GM18861 (cell line): ENCODE results near the gene UBP1.
"Not testable (repeated sequence)": the region's sequence is repeated elsewhere in the genome, so short reads cannot be mapped to it uniquely, and the experiment has no call there.

ENCODE experiments used
- ATAC-seq: cut with Tn5 transposase; IDR thresholded peaks from one replicate; pipeline ENCODE4 v1.9.1; 2021; ENCODE audit not compliant: unreplicated experiment

The UBP1 gene, protein sequence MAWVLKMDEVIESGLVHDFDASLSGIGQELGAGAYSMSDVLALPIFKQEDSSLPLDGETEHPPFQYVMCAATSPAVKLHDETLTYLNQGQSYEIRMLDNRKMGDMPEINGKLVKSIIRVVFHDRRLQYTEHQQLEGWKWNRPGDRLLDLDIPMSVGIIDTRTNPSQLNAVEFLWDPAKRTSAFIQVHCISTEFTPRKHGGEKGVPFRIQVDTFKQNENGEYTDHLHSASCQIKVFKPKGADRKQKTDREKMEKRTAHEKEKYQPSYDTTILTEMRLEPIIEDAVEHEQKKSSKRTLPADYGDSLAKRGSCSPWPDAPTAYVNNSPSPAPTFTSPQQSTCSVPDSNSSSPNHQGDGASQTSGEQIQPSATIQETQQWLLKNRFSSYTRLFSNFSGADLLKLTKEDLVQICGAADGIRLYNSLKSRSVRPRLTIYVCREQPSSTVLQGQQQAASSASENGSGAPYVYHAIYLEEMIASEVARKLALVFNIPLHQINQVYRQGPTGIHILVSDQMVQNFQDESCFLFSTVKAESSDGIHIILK

GRCh38 chr3:33440328-33441224 is at the start of gene UBP1:
Gene UBP1, minus strand, starts transcription at chr3:33440405. Its CDS starts 557 bp downstream, at chr3:33439848.
- peak; percentile 85 for ATAC-seq

- no peak for ATAC-seq
Observed at GRCh38 chr3:33488683-33489082, 48.5 kb upstream of the UBP1 start.

DNA sequence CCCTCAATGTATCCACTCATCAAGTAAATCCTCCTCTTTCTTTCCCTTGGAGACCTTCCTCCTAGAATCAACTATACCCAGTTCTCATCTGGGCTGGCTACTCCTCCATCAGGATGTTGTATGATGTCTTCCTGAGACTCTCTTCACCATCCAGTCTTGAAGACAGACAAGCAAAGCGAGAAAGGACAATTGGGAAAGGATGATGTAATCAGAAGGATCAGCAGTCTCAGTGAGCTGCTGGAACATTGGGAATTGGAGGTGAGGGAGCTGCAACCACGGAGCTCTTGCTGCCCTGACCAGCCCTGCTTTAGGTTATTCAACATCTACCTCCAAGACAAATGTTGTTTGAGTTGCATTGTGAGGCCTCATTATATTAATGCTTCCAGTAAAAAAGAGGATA is 48.0 kb upstream of the UBP1 start:
- ATAC-seq = no peak

DNA sequence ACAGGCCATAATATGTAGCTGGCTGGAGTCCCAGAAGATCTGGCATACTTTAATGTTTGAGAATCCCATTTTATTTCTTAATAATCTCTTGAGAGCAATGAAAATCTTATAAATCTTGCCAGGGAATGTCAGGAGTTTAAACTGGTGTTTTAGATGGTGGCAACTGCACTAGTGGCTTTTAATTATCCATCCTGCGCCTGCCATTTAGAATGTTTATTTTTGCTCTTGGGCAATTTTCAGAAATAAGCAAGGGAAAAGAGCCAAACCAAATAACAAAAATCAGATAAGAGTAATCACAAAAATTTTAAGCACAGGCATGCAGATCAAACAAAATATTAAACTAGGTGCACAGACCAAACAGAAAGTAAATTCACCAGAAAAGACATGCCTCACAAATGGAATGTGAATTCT is 41.9 kb upstream of the UBP1 start:
- no peak for ATAC-seq

DNA sequence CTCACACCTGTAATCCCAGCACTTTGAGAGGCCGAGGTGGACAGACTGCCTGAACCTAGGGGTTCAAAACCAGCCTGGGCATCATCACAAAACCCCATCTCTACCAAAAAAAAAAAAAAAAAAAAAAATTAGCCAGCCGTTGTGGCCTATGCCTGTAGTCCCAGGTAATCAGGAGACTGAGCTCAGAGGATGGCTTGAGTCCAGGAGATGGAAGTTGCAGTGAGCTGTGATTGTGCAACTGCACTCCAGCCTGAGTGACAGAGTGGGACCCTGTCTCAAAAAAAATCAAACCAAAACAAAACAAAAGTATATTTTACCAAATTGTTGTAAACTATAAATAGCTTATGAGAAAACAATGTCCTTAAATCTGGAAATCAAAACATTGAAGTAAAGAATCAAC is 34.7 kb upstream of the UBP1 start:
- no peak for ATAC-seq

DNA sequence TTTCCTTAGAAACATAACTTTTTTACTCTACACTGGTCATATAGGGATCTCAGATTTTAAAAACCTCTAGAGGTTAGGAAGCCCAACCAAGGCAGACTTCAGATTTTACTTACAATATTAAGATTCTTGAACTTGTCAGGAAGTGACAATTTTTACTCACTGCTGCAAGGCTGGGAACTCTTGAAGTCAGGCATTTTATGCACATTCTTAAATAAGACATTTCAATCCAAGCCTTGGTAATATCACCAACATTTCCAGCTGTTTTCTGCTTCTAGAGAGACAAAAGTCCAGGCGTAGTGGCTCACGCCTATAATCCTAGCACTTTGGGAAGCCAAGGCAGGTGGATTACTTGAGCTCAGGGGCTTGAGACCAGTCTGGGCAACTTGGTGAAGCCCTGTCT is 33.6 kb upstream of the UBP1 start:
- ATAC-seq = no peak

DNA sequence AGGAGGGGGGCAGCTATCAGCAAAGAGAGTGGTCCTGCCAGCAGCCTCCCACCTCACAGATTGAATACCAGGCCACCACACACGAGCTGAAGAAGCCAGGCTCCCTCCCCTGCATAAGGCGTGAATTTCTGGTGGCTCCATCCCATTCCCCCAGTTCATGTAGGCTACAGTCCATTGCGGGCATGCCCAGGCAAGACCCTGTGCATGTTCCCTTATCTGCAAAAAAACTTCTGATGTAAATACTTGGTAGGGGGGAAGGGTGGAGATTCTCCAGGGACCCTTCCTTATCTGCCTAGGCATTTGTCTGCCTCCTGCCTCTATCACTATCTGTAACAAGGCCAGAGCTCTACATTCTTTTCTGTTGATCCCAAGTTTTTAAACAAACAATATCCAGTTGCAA is 27.6 kb upstream of the UBP1 start:
- no peak for ATAC-seq

DNA sequence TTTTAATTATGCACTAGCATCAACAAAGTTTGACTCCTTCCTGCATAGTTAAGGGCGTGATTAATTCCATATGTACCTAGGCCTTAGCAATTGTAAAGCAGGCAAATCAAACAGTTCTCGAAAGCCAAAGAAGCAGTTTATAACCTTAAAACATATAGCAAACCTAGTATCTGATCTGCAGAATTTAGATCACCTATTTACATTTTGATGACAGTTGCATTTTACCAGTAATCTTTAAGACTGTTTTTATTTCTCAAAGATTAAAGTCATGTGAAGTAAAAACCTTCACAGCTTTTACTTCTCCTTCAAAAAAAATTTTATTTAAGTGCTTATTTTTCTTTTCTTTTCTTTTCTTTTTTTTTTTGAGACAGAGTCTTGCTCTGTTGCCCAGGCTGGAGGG is 20.9 kb upstream of the UBP1 start:
- ATAC-seq = no peak

DNA sequence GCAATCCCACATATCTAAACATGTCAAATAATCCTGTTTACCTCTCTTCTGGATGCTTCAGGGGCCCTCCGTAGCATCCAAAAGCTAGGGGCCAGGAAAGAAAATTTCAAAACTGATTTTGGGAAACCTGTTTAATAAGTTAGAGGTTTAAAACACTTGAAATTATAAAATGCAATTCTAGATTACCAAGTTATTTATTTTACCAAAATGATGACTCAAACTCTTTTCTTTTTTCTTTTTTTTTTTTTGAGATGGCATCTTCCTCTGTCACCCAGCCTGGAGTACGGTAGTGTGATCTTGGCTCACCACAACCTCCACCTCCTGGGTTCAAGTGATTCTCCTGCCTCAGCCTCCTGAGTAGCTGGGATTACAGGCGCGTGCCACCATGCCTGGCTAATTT is 19.4 kb upstream of the UBP1 start:
- not testable (repeated sequence) for ATAC-seq

DNA sequence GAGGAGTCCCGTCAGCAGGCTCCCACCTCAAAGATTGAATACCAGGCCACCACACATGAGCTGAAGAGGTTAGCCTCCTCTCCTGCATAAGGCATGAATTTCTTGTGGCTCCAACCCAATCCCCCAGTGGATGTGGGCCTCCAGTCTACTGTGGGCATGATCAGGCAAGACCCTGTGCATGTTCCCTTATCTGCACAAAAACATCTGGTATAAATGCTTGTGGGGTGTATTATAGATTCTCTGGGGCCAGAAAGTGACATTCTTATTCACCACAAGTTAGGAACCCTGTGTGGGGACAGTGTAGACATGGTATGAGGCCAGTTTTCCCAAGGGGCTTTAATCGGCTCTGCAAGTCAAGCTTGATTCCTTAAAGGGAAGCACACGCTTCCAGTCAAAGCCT is 18.2 kb upstream of the UBP1 start:
- ATAC-seq = no peak

- ATAC-seq = no peak
Observed at GRCh38 chr3:33456756-33457155, 16.6 kb upstream of the UBP1 start.

DNA sequence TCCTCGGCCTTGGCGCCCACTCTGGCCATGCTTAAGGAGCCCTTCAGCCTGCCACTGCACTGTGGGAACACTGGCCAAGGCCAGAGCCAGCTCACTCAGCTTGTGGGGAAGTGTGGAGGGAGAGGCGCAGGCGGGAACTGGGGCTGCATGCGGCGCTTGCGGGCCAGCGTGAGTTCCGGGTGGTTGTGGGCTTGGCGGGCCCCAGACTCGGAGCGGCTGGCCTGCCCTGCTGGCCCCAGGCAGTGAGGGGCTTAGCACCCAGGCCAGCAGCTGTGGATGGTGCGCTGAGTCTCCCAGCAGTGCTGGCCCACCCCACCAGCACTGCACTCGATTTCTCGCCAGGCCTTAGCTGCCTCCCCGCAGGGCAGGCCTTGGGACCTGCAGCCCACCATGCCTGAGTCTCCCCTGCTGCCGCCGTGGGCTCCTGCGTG is 13.1 kb upstream of the UBP1 start:
- ATAC-seq = no peak

GRCh38 chr3:33451994-33452393 is 11.8 kb upstream of the UBP1 start:
- not testable (repeated sequence) for ATAC-seq

GRCh38 chr3:33447958-33448357 is 7.8 kb upstream of the UBP1 start:
- no peak for ATAC-seq

DNA sequence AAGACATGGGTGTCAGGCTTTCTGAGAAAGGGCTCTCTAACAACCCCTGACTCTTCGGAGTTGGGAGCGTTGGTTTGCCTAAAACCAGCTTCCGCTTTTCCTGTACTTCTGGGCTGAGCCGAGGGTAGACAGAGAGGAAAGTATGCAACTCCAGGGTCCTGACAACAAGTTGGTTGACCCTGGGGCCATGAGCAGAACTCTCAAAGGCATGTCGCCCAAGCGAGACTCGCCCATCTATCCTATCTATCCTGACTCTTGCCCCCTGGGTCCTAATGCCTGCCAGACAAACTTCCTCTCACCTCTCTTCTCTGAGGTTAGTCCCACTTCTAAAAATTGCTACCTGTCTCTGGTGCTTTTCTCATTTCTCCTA is 7.0 kb upstream of the UBP1 start:
- ATAC-seq = not testable (repeated sequence)

GRCh38 chr3:33442190-33442589 is 2.0 kb upstream of the UBP1 start:
- ATAC-seq = no peak

- ATAC-seq = peak; percentile 2
Observed at GRCh38 chr3:33441225-33441976, 1.2 kb upstream of the UBP1 start.

- ATAC-seq = peak; percentile 11
Observed at GRCh38 chr3:33439546-33440327, 468 bp downstream of the UBP1 start.

GRCh38 chr3:33438881-33439545 is 1.2 kb downstream of the UBP1 start:
- ATAC-seq = no peak

- ATAC-seq = no peak
Observed at GRCh38 chr3:33438284-33438668, 1.9 kb downstream of the UBP1 start.
